Hematopoietic multipotent progenitor cell (in vitro differentiated cells): ENCODE measurements around the gene GSTM1. TPM values are rescaled to one million over a fixed set of nuclear protein-coding genes. Genes with fewer than 3 reads are reported as not detected.

Experiments
- DNase-seq, 3 donors: peaks; one replicate each; pipeline ENCODE4 v3.0.0-alpha.2; 2011 to 2015; ENCODE audit warnings: low read depth in 2 of 3, low spot score in 2 of 3
- total RNA-seq: library from RNA; depleted of rRNA; stranded (reverse); fragments of >200 nt; gene quantifications from one replicate; pipeline ENCODE4 v1.2.3, GENCODE V29; 2012

GSTM1 gene
- not detected for total RNA-seq

GRCh38 chr1:109687641-109688499, at the start of gene GSTM1:
TSS of gene GSTM1 (plus strand) at chr1:109687817. CDS start at chr1:109687874, 57 bp downstream.
- peak in 2 of 3 donors; percentile 29 to 72 for DNase-seq

DNA sequence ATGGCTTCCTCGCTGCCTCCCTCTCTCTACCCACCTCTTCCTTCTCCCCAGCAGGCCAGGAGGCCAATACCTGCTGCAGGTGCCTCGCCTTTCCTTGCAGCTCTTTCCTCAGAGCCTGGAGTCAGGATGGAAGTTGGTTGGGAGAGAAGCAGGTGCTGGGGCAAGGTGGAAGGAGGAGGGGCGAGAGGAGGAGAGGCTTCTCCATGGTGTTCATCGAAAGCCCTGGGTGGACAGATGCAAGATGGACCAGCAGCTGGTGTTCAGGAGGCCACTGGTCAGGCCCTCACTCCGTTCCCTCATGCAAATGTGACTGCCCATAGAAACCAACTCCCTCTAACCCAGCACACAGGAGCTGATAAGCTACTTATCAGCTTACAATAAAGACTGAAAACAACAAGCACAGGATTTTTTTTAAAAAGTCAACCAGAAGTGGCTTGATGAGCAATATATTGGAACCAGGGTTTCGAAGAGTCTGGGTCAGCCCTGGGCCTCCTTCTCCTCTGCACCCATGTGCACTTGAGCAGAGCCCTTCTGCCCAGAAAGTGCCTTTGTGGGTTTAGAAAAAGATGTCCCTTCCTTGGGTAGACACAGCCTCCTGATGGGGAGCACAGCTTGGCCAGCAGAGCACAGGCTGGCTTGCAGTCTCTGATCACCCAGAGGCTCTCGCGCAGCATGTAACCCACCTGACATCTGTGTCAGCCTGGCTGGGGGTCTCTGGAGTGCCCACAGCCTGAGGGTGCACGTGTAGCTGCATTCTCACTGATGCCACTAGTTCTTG, 48.4 kb upstream of the GSTM1 start:
- no peak for DNase-seq

- DNase-seq: no peak
These were observed 47.8 kb upstream of the GSTM1 start for GRCh38 chr1:109639841-109640184.

DNA sequence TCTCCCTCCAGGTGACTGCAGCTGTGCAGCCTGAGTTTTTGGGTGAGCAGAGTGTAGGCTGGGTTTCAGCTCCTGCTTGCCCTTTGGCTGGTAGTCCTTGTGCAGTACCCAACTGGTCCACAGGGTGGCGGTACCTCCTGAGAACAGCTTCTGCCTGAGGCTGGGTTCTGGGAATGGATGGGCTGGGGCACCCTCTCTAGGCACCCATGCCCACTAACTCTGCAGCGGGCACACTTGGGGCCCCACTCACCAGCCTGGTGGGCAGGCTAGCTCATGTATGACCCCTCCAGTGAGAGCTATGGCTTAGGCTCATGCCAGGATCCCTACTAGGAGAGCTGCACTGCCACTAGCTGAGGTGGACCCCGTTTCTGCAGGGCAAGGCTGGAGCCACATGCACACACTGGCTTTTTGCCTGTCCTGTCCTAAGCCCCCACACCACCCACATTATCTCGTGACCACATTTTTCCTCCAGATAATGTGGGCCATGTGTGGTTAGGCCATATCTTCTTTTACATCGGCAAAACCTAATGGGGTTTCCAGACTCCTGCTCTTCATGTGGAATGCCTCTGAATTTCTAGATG, 47.2 kb upstream of the GSTM1 start:
- peak; percentile 68 to 87 (median 75) for DNase-seq

- DNase-seq: no peak
These were observed 46.4 kb upstream of the GSTM1 start for GRCh38 chr1:109641078-109641740.

GRCh38 chr1:109641861-109642260, 45.8 kb upstream of the GSTM1 start:
- DNase-seq: no peak

DNA sequence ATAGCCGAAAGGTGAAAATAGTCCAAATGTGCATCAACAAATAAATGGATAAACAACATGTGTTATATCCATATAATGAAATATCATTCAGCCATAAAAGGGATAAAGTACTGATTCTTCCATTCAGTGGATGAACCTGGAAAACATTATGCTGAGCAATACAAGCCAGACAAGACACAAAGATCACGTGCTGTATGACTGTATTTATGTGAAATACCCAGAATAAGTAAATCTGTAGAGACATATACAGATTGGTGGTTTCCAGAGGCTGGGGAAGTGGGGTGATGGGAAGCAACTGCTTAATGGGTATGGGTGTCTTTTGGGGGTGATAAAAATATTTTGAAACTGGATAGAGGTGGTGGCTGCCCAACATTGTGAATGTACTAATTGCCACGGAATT, 45.0 kb upstream of the GSTM1 start:
- DNase-seq: no peak

- peak in 2 of 3 donors; percentile 83 to 87 for DNase-seq
These were observed 44.0 kb upstream of the GSTM1 start for GRCh38 chr1:109643385-109644230.

DNA sequence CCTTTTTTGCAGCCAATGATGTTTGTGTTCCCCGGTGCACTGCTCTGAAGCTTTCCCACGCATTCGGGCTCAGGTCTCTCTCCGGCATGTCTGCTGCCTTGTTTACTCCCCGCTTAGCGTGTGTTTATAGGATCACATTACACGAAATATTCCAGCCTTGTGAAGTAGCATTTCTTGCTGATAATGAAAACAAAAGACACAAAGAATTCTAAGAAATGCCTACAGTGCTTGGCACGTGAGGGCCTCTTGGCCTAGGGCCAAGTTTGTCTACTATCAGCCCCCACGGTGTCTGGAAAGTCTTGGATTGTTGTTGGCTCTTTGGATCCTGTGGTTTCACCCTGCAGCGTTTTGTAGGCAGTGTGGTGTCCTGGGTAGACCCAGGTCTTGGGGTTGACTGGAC, 42.9 kb upstream of the GSTM1 start:
- no peak for DNase-seq

- peak in 1 of 3 donors; percentile 63 for DNase-seq
These were observed 38.1 kb upstream of the GSTM1 start for GRCh38 chr1:109649491-109649914.

DNA sequence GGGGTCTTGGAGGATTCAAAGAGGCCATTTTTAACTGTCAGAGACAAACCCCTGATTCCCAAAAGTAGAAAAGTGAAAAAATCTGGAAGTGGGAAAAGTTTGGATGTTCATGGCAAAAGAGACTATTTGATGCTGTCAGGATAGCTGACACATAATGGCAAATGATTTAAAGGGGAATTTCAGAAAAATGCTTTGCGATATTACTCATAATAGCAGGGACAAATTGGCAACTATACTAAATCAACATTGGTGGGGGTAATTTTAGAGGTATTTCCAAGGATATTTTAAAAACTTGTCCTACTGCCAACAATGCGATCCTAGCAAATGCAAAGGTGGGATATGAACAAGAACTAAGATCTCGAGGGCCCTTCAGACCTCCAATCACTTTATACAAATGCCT, 37.0 kb upstream of the GSTM1 start:
- no peak for DNase-seq

DNA sequence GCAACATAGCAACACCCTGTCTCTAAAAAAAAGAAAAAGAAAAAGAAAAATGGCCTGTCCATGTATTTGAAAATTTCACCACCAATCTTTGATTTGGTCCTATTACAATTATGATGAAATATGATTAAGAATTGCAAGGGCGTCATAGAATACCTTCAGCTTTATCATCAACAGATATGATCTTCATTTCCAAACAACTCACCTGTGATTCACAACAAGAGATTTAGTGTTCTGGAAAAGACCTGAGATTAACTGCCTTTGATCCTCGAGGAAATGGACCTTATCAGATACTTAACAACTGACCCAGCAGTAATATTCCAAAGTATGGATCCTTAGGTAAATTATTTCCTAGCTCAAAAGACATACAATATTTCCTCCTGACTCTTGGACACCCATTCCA, 35.2 kb upstream of the GSTM1 start:
- no peak for DNase-seq

DNA sequence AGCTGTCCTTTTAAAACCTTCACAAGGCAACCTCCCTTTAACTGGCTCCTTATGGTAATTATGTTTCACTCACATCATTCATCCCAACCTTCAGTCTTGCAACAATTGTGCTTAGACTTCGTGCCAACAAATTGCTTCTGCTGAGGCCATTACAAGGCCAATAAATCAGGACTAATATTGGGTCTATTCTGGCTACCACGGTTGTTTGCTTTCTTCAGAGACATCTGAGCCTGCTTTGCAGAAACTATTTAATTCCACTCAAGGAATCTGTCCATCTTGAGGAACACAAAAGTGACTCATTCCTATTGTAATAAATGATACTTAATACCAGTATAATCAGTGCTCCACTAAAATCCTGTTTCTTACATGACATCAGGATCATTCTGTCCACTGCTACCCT, 34.3 kb upstream of the GSTM1 start:
- no peak for DNase-seq

GRCh38 chr1:109654519-109654918, 33.1 kb upstream of the GSTM1 start:
- no peak for DNase-seq

DNA sequence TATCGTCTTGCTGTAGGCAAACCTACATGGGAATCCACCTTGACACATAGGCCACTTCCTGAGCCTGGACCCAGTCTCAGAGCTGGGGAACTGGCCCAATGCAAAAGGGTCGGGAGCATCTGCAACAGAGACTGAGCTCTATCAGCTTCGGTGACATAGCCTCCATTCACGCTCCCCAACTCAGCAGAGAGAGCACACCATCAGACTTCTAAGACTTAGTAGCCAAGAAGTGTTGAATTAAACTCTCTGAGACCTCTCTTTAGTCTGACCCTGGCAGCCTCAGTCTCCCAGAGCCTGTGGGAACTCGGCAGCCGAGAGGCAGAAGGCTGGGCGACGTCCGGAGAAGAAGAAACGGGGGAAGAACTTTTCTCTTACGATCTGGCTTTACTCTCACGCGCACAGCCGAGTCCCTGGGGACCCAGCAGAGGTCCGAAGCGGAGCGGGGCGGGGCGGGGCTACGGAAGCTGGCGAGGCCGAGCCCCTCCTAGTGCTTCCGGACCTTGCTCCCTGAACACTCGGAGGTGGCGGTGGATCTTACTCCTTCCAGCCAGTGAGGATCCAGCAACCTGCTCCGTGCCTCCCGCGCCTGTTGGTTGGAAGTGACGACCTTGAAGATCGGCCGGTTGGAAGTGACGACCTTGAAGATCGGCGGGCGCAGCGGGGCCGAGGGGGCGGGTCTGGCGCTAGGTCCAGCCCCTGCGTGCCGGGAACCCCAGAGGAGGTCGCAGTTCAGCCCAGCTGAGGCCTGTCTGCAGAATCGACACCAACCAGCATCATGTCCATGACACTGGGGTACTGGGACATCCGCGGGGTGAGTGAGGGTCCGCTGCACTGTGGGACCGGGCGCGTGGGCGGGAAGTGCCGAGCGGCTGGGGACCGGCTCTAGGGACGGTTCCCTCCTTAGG, 31.8 kb upstream of the GSTM1 start, which contains the start of gene GSTM4:
TSS of gene GSTM4 (plus strand) at position 485 of the 905 bp plus-strand sequence. CDS start at position 776, 291 bp downstream.
- peak in 2 of 3 donors; percentile 24 to 61 for DNase-seq

GRCh38 chr1:109657395-109657794, 30.2 kb upstream of the GSTM1 start:
- DNase-seq: no peak

DNA sequence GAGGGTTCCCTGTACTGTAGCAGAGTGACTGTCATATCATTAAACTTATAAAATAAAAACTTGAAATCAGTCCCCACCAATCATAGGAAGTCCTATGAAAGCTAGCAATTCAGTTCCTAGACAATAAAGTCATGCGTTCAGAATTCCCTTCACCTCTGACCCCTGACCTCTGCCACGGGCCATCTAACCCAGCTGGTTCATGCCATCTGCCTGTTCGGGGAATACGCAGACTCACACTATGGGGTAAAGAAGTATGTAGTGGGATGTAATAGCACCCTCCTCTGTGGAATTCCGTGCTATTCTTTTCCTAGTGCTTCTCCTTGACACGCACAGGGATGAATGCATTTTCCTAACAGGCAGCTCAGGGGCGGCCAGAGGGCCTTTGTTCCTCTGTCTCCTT, 29.6 kb upstream of the GSTM1 start:
- DNase-seq: no peak

- DNase-seq: no peak
These were observed 29.0 kb upstream of the GSTM1 start for GRCh38 chr1:109658533-109659042.

- DNase-seq: no peak
These were observed 28.5 kb upstream of the GSTM1 start for GRCh38 chr1:109659145-109659544.
